H9 (cell line): Measurements from ENCODE around the gene CDH18. TPM values are rescaled to one million over a fixed set of nuclear protein-coding genes. Genes with fewer than 3 reads are reported as not detected.

Source experiments
- DNase-seq: peaks from one replicate; pipeline ENCODE4 v3.0.0-alpha.2; 2017
- H2AFZ ChIP-seq: one replicate; pipeline ENCODE4 v1.6.1; 2013; ENCODE audit warnings: mild to moderate bottlenecking, low read length, control low read depth, moderate library complexity
- H2AK5ac ChIP-seq: 2 replicates; pipeline ENCODE4 v1.6.1; 2013; ENCODE audit warnings: low read length, control low read depth, mixed read lengths; ENCODE audit not compliant: insufficient read length
- H2BK120ac ChIP-seq: one replicate; pipeline ENCODE4 v1.6.1; 2013; ENCODE audit warnings: low read depth, mild to moderate bottlenecking, low read length, control low read depth, inconsistent platforms; ENCODE audit not compliant: poor library complexity, severe bottlenecking
- H2BK12ac ChIP-seq: 2 replicates; pipeline ENCODE4 v1.6.1; 2013; ENCODE audit warnings: low read length, control low read depth, mixed read lengths, low read depth; ENCODE audit not compliant: insufficient read length
- H2BK15ac ChIP-seq: 2 replicates; pipeline ENCODE4 v1.6.1; 2013; ENCODE audit warnings: low read depth, low read length, control low read depth
- H2BK20ac ChIP-seq: one replicate; pipeline ENCODE4 v1.6.1; 2013; ENCODE audit warnings: low read depth, mild to moderate bottlenecking, low read length, control low read depth, inconsistent platforms; ENCODE audit not compliant: poor library complexity, severe bottlenecking
- H2BK5ac ChIP-seq: 2 replicates; pipeline ENCODE4 v1.6.1; 2013; ENCODE audit warnings: low read length, control low read depth, mixed read lengths; ENCODE audit not compliant: insufficient read length
- H3K14ac ChIP-seq: 2 replicates; pipeline ENCODE4 v1.6.1; 2013; ENCODE audit warnings: low read length, control low read depth; ENCODE audit not compliant: insufficient read depth
- H3K18ac ChIP-seq: 2 replicates; pipeline ENCODE4 v1.6.1; 2013; ENCODE audit warnings: low read depth, mild to moderate bottlenecking, mixed read lengths, low read length, control low read depth; ENCODE audit not compliant: insufficient read length
- H3K23ac ChIP-seq: 2 replicates; pipeline ENCODE4 v1.6.1; 2013; ENCODE audit warnings: low read length, control low read depth, mixed read lengths, low read depth; ENCODE audit not compliant: insufficient read length
- H3K23me2 ChIP-seq: 2 replicates; pipeline ENCODE4 v1.6.1; 2013; ENCODE audit warnings: low read depth, mild to moderate bottlenecking, mixed read lengths, low read length, control low read depth; ENCODE audit not compliant: insufficient read length, poor library complexity, severe bottlenecking
- H3K27ac ChIP-seq: 2 replicates; pipeline ENCODE4 v1.5.1; 2013; ENCODE audit warnings: low read length, control low read depth, mixed read lengths, low read depth; ENCODE audit not compliant: insufficient read length
- H3K27me3 ChIP-seq: 2 replicates; pipeline ENCODE4 v1.6.1; 2013; ENCODE audit warnings: low read length, control low read depth, inconsistent platforms; ENCODE audit not compliant: insufficient read depth
- H3K4ac ChIP-seq: 2 replicates; pipeline ENCODE4 v1.6.1; 2013; ENCODE audit warnings: low read depth, mild to moderate bottlenecking, control low read depth, inconsistent platforms, low read length, moderate library complexity
- H3K4me1 ChIP-seq: 2 replicates; pipeline ENCODE4 v1.6.1; 2013; ENCODE audit warnings: low read length, control low read depth, inconsistent platforms; ENCODE audit not compliant: insufficient read depth
- H3K4me2 ChIP-seq: 2 replicates; pipeline ENCODE4 v1.6.1; 2013; ENCODE audit warnings: low read length, control low read depth, mixed read lengths; ENCODE audit not compliant: insufficient read length, insufficient read depth
- H3K56ac ChIP-seq: 2 replicates; pipeline ENCODE4 v1.6.1; 2013; ENCODE audit warnings: low read depth, mild to moderate bottlenecking, mixed read lengths, low read length, control low read depth; ENCODE audit not compliant: insufficient read length
- H3K79me1 ChIP-seq: 2 replicates; pipeline ENCODE4 v1.6.1; 2013; ENCODE audit warnings: low read depth, mild to moderate bottlenecking, moderate library complexity, low read length, control low read depth, inconsistent platforms; ENCODE audit not compliant: insufficient read depth, poor library complexity, severe bottlenecking
- H3K79me2 ChIP-seq: 2 replicates; pipeline ENCODE4 v1.6.1; 2013; ENCODE audit warnings: low read length, control low read depth, inconsistent platforms; ENCODE audit not compliant: insufficient read depth
- H3K9ac ChIP-seq: 2 replicates; pipeline ENCODE4 v1.6.1; 2013; ENCODE audit warnings: low read length, control low read depth, mixed read lengths; ENCODE audit not compliant: insufficient read length; ENCODE audit errors: extremely low read depth
- H3K9me3 ChIP-seq: one replicate; pipeline ENCODE4 v1.6.1; 2013; ENCODE audit warnings: low read depth, low read length, inconsistent platforms; ENCODE audit not compliant: control insufficient read depth
- H3T11ph ChIP-seq: one replicate; pipeline ENCODE4 v1.6.1; 2013; ENCODE audit warnings: mild to moderate bottlenecking, low read length, control low read depth, inconsistent platforms
- H4K20me1 ChIP-seq: one replicate; pipeline ENCODE4 v1.6.1; 2013; ENCODE audit not compliant: control insufficient read depth, insufficient read length, insufficient read depth
- H4K5ac ChIP-seq: 2 replicates; pipeline ENCODE4 v1.6.1; 2013; ENCODE audit warnings: low read depth, mild to moderate bottlenecking, mixed read lengths, low read length, control low read depth; ENCODE audit not compliant: insufficient read length
- H4K8ac ChIP-seq: replicated peaks from 2 replicates; pipeline ENCODE4 v1.6.1; 2013; ENCODE audit warnings: low read length, control low read depth, mixed read lengths, low read depth; ENCODE audit not compliant: insufficient read length
- H4K91ac ChIP-seq: 2 replicates; pipeline ENCODE4 v1.6.1; 2013; ENCODE audit warnings: low read depth, mild to moderate bottlenecking, moderate library complexity, mixed read lengths, low read length, control low read depth; ENCODE audit not compliant: insufficient read length
- H3K27ac Mint-ChIP-seq, 3 experiments: 2 replicates in 2 of 3; 3 replicates in 1 of 3; pipeline ENCODE4 v1.8.0; 2020 to 2021; ENCODE audit warnings: mixed read lengths in 3 of 3, mild to moderate bottlenecking in 1 of 3, moderate library complexity in 1 of 3
- H3K27me3 Mint-ChIP-seq: 2 replicates; pipeline ENCODE4 v1.8.0; 2021; ENCODE audit warnings: low read depth, mild to moderate bottlenecking, moderate library complexity, mixed read lengths
- H3K36me3 Mint-ChIP-seq, 3 experiments: 2 replicates in 2 of 3; 3 replicates in 1 of 3; pipeline ENCODE4 v1.8.0; 2020 to 2021; ENCODE audit warnings: low read depth in 3 of 3, mixed read lengths in 3 of 3; ENCODE audit not compliant: insufficient read depth in 1 of 3
- H3K4me1 Mint-ChIP-seq, 2 experiments: 2 replicates each; pipeline ENCODE4 v1.8.0; 2020; ENCODE audit warnings: mixed read lengths in 2 of 2
- H3K4me3 Mint-ChIP-seq, 2 experiments: 2 replicates in 1 of 2; 3 replicates in 1 of 2; pipeline ENCODE4 v1.8.0; 2020 to 2021; ENCODE audit warnings: mild to moderate bottlenecking in 2 of 2, mixed read lengths in 2 of 2, moderate library complexity in 1 of 2
- H3K9me3 Mint-ChIP-seq, 2 experiments: 2 replicates in 1 of 2; 3 replicates in 1 of 2; pipeline ENCODE4 v1.8.0; 2020; ENCODE audit warnings: mild to moderate bottlenecking in 2 of 2, mixed read lengths in 2 of 2, moderate library complexity in 1 of 2
- WGBS: extraction: QIAGEN DNeasy Blood & Tissue Kit; methylation state at CpG from one replicate; pipeline ENCODE4 v1.1.7; 2013; ENCODE audit warnings: missing lambda C conversion rate, low lambda C conversion rate, mixed read lengths; ENCODE audit not compliant: insufficient read length; ENCODE audit errors: extremely low coverage; 5-methylcytosine and 5-hydroxymethylcytosine counted together
- total RNA-seq: library from RNA; stranded (reverse); gene quantifications from 2 replicates; pipeline ENCODE4 v1.2.1, GENCODE V29; 2021
- TF ChIP-seq, protein P1 (sequence below): fragments of 200-600 bp; sonication (generic); conservative IDR thresholded peaks from 3 replicates; pipeline ENCODE4 v1.8.0; 2021; ENCODE audit warnings: antibody characterized with exemption, mild to moderate bottlenecking

The CDH18 gene
- total RNA-seq, 1 experiment from 2014 or later: not detected

DNA sequence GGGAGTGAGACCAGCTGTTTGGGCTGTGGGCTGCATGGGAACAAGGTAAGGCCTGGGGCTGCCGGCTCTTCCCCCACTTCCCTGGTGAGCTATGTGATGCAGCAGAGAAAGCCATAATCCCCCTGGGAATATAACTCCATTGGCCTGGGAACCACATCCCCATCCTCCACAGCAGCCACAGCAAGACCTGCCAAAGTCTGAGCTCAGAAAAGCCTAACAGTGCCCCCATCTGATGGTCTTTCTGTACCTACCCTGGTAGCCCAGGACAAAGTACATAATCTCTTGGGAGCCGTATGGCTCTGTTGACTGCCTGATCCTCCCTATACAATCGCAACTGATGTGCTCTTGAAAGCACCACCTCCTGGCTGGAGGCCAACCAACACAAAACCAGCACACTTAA, 432.6 kb downstream of the CDH18 start:
- no peak overlapping the region for H3K18ac ChIP-seq
- no peak overlapping the region for H2BK120ac ChIP-seq
- H3K36me3 Mint-ChIP-seq: no peaks in the 10 kb centered on the region; a peak in 1 of 7 replicates
- no peak overlapping the region for H3K14ac ChIP-seq
- no peak overlapping the region for H2BK20ac ChIP-seq
- no peak overlapping the region for H3K4ac ChIP-seq
- H2BK5ac ChIP-seq: no peak overlapping the region
- no peaks in the 10 kb centered on the region for H4K20me1 ChIP-seq
- H3K79me2 ChIP-seq: no peaks in the 10 kb centered on the region
- H3K27ac ChIP-seq: no peak overlapping the region
- no peak overlapping the region for H3K56ac ChIP-seq
- no peak overlapping the region for H3K9ac ChIP-seq
- peaks cover 0 to 2% of the 10 kb centered on the region in 2 experiments; a peak in 1 of 5 replicates for H3K9me3 Mint-ChIP-seq
- H3K4me3 Mint-ChIP-seq: no peak overlapping the region
- H4K8ac ChIP-seq: no peak overlapping the region
- no peak overlapping the region for H3K27ac Mint-ChIP-seq
- H3K23ac ChIP-seq: no peak overlapping the region
- no peak for DNase-seq
- no peak overlapping the region for H2AFZ ChIP-seq
- H3K23me2 ChIP-seq: no peaks in the 10 kb centered on the region
- no peak overlapping the region for H4K5ac ChIP-seq
- no peaks in the 10 kb centered on the region for H3K79me1 ChIP-seq
- H3K4me1 Mint-ChIP-seq: no peaks in the 10 kb centered on the region
- no CpG with 5 or more reads among the region's 3 CpGs for WGBS
- H3T11ph ChIP-seq: no peak overlapping the region
- H2AK5ac ChIP-seq: no peak overlapping the region
- no peak overlapping the region for H3K4me2 ChIP-seq
- H2BK15ac ChIP-seq: no peak overlapping the region
- H3K27me3 ChIP-seq: no peaks in the 10 kb centered on the region
- H3K27me3 Mint-ChIP-seq: no peaks in the 10 kb centered on the region
- no peaks in the 10 kb centered on the region for H3K4me1 ChIP-seq
- TF ChIP-seq, protein P1, sequence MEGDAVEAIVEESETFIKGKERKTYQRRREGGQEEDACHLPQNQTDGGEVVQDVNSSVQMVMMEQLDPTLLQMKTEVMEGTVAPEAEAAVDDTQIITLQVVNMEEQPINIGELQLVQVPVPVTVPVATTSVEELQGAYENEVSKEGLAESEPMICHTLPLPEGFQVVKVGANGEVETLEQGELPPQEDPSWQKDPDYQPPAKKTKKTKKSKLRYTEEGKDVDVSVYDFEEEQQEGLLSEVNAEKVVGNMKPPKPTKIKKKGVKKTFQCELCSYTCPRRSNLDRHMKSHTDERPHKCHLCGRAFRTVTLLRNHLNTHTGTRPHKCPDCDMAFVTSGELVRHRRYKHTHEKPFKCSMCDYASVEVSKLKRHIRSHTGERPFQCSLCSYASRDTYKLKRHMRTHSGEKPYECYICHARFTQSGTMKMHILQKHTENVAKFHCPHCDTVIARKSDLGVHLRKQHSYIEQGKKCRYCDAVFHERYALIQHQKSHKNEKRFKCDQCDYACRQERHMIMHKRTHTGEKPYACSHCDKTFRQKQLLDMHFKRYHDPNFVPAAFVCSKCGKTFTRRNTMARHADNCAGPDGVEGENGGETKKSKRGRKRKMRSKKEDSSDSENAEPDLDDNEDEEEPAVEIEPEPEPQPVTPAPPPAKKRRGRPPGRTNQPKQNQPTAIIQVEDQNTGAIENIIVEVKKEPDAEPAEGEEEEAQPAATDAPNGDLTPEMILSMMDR: 0 out of 3 replicates have a peak, but pooled peaks have one; percentile 13
- H3K9me3 ChIP-seq: no peaks in the 10 kb centered on the region
- no peak overlapping the region for H4K91ac ChIP-seq
- no peak overlapping the region for H2BK12ac ChIP-seq
